ES-I3 (cell line): Measurements from ENCODE around the gene PCYT1A.
A peak's percentile ranks its signal among the peaks of the same experiment; 100 is the strongest.
"Not testable (repeated sequence)": the region's sequence is repeated elsewhere in the genome, so short reads cannot be mapped to it uniquely, and the experiment has no call there.

Source experiments
- H3K36me3 ChIP-seq: 2 replicates; pipeline ENCODE4 v1.6.1; 2013; ENCODE audit warnings: mild to moderate bottlenecking, low read length, control low read depth, moderate library complexity; ENCODE audit not compliant: insufficient read depth
- H3K4me1 ChIP-seq: 2 replicates; pipeline ENCODE4 v1.6.1; 2013; ENCODE audit warnings: mild to moderate bottlenecking, control low read depth, low read length; ENCODE audit not compliant: insufficient read depth
- H3K9ac ChIP-seq: 2 replicates; pipeline ENCODE4 v1.6.1; 2013; ENCODE audit warnings: low read depth, mild to moderate bottlenecking, low read length, moderate library complexity
- H3K9me3 ChIP-seq: 2 replicates; pipeline ENCODE4 v1.6.1; 2013; ENCODE audit warnings: mild to moderate bottlenecking, low read length, moderate library complexity; ENCODE audit not compliant: control insufficient read depth, insufficient read depth

The PCYT1A gene

DNA sequence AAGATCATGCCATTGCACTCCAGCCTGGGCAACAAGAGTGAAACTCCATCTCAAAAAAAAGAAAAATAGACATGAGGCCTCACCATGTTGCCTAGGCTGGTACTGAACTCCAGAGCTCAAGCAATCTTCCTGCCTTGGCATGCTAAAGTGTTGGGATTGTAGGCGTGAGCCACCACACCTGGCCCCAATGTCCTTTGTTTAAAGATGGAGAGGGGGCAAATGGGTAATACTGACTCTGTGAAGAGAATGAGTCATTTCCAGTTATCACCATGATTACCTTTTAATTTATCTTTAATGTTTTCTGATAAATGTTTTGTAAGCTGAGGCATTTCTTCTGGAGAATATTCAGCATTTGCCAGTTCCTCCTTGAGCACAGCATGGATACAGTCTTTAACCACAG, 28.3 kb upstream of the PCYT1A start:
- Histone ChIP-seq H3K9me3 (no peaks in the 10 kb centered on the region), H3K4me1 (no peaks in the 10 kb centered on the region), H3K36me3 (no peaks in the 10 kb centered on the region)

DNA sequence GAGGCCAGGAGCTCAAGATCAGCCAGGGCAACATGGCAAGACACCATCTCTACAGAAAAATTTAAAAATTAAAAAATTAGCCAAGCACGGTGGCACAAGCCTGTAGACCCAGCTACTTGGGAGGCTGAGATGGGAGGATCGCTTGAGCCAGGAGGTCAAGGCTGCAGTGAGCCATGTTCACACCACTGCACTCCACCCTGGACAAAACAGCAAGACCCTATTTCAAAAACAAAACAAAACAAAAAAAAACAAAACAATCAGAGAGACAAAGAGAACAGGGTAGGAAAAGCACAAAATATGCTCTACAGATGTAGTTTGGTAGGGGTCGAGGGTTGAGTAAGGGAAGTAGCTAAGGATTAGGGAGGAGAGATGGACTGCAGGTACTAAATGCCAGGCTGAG, 27.1 kb upstream of the PCYT1A start:
- Histone ChIP-seq H3K36me3 (no peaks in the 10 kb centered on the region), H3K9ac (no peak overlapping the region), H3K4me1 (no peaks in the 10 kb centered on the region), H3K9me3 (no peaks in the 10 kb centered on the region)

More for the DNA sequence above, 28.3 kb upstream of the PCYT1A start:
- no peak overlapping the region for H3K9ac ChIP-seq

DNA sequence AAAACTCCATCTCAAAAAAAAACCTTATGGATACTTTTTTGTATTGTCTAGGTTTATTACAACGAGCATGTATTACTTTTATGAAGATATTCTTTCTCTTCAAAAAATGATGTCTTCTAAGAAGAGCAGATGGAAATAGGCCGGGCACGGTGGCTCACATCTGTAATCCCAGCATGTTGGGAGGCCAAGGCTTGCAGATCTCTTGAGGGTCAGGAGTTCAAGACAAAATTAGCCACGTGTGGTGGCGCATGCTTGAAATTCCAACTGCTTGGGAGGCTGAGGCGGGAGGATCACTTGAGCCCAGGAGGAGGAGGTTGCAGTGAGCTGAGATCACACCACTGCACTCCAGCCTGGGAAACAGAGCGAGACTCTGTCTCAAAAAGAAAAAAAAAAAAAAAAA, 26.6 kb upstream of the PCYT1A start:
- H3K9me3 ChIP-seq, H3K4me1 ChIP-seq, H3K9ac ChIP-seq, H3K36me3 ChIP-seq: not testable (repeated sequence)

DNA sequence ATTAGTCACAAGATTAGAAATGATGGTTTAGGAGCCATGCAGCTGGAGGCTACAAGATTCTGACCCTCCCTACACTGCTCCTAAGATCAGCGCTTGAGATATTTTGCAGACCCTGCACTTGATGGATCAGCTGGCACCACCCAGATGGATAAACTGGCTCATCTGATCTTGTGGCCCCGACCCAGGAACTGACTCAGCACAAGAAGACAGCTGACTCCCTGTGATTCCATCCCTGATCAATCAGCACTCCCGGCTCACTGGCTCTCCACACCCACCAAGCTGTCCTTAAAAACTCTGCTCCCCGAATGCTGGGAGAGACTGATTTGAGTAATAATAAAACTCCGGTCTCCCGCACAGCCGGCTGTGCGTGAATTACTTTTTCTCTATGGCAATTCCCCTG, 15.4 kb upstream of the PCYT1A start:
- H3K9me3 ChIP-seq, H3K4me1 ChIP-seq, H3K9ac ChIP-seq, H3K36me3 ChIP-seq: not testable (repeated sequence)

DNA sequence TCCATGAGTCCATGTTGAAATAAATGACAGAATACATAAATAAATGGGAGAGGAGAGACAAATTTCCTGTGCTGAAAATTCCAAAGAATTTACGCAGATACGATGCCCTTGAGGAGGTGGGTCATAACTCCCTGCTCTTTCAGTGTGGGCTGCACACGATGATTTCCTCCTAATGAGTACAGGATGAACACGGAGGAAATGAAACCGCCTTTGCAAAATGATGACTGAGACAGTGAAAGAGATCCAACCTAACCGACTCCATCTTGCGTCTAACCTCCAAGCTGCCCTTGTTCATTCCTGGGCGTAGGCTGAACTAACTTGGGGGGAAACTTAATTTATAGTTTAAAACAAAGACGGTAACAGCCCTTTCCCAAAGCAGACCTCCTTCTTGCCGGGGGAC, 15.0 kb upstream of the PCYT1A start:
- not testable (repeated sequence) for H3K4me1 ChIP-seq, H3K9ac ChIP-seq, H3K36me3 ChIP-seq, H3K9me3 ChIP-seq

DNA sequence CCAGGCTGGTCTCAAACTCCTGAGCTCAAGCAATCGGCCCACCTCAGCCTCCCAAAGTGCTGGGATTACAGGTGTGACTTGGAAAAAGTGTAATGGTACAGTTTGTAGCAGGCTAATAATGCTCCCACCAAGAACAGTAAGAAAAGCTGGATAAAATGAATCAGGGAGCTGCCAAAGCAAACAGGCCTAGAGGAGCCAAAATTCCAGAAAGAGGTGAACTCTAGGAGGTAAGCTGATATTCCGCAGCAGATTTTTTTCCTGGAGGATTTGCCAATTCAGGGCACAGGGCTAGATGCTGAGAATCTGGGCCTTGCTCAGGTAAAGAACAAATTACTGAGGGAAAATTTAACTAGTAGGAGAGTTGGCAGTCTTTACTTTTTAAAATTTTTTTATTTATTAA, 11.0 kb upstream of the PCYT1A start:
- Histone ChIP-seq H3K9ac (no peak overlapping the region), H3K9me3 (no peaks in the 10 kb centered on the region), H3K36me3 (no peaks in the 10 kb centered on the region; the same call in 1 of the 2 replicates), H3K4me1 (no peaks in the 10 kb centered on the region)

DNA sequence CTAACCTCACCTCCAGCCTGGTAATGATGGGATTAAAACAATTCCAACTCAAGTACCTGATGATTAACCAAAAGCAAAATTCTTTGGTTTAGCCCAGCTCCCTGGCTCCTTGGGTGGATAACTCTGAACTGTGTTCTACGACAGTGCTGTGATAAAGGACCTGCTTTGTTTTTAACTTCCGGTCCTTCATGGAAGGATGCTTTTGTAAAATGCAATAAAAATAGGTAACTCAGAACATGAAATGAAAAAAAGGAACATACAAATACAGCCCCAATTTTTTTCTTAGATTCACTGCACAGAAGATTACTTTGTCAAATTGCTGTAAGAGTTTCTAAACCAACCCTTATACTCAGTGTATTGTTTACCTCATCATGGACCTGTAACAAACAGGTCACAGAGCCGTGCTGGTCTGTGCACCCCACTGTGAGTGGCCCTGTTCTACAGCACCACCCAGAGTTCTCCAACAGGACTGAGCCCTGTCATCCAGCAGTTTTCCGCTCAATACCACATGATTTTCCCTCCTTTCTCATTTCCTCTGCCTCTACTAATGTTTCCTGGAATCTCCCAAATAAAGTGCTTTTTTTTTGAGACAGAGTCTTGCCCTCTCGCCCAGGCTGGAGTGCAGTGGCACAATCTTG, 4.9 kb upstream of the PCYT1A start:
- H3K4me1 ChIP-seq: 0 out of 2 replicates have a peak, but pooled peaks cover 4% of the 10 kb centered on the region
- H3K9ac ChIP-seq: no peak overlapping the region
- H3K9me3 ChIP-seq: no peaks in the 10 kb centered on the region
- H3K36me3 ChIP-seq: no peaks in the 10 kb centered on the region

DNA sequence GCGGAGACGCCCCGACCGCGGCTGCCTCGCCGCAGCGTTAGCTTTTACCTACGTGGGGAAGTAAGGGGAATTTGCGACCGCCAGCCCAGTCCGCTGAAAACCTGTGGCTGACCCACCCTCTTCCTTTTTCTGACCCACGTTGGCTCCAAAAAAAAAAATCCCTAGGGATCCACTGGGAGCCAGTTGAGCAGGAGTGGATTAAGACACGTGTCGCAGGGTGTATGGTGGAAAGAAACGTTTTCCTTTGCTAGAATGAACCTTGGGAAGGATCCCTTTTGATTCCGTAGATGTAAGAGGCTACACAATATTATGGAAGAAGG, 575 bp upstream of the PCYT1A start:
- H3K4me1 ChIP-seq: peaks cover 16% of the 10 kb centered on the region; the same call in 1 of the 2 replicates
- H3K9me3 ChIP-seq: no peaks in the 10 kb centered on the region
- no peaks in the 10 kb centered on the region for H3K36me3 ChIP-seq
- peak overlapping the region; percentile 78 for H3K9ac ChIP-seq

DNA sequence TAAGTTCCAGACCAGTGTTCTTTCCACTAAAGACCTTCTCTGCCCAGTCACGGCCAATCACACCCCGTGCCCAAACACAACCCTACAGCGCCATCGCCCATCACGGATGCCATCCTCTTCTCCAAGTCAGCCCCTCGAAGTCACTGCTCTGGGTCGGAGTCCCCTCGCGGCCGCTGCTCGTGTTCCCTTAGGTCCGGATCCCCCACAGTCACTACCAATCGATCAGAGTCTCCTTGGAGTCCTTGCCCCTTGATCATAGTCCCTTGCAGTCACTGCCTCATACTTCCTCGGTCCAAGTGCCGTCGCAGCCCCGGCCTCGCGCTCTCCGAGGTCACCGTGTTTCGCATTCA, 461 bp downstream of the PCYT1A start:
- Histone ChIP-seq H3K36me3 (no peaks in the 10 kb centered on the region), H3K9me3 (no peaks in the 10 kb centered on the region), H3K9ac (peak overlapping the region; percentile 78), H3K4me1 (peaks cover 16% of the 10 kb centered on the region; the same call in 1 of the 2 replicates)

DNA sequence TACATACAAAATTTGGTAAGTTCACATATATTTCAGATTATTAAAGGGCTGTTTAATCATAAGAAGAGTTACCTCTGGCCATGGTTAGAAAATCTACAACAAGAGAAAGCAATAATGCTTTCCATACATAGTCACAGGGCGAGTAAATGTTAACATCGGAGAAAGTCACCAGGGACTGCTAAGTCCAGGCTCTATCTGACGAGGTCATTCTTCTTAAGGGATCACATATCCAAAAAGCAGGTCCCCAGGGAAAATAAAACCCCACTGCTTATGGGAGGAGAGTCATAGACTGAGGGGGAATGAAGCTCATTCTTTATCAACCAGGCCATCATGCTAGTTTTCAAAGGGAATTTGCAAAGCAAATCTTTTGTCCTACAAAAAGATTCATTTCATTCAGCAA, 3.1 kb downstream of the PCYT1A start:
- no peaks in the 10 kb centered on the region for H3K9me3 ChIP-seq
- H3K36me3 ChIP-seq: no peaks in the 10 kb centered on the region
- no peak overlapping the region for H3K9ac ChIP-seq
- peaks cover 19% of the 10 kb centered on the region for H3K4me1 ChIP-seq

DNA sequence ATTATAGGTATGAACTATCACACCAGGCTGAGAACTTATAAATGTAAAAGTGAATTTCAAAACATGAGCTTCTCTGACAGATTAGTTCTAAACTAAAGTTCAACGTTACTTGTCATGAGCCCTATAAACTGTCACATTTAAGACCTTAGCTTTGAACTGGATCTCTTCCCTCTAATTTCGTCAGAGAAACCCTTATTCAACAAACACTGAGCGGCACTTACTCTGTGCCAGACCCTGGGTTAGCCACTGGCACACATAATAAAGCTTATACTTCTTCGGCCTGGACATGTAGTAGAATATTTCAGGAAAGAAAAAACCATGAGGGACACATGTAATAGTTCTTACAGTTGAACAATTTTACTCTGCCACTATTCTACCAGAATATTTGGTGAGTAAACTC, 5.6 kb downstream of the PCYT1A start:
- Histone ChIP-seq H3K9me3 (no peaks in the 10 kb centered on the region), H3K36me3 (no peaks in the 10 kb centered on the region), H3K9ac (no peak overlapping the region), H3K4me1 (peaks cover 17% of the 10 kb centered on the region)

DNA sequence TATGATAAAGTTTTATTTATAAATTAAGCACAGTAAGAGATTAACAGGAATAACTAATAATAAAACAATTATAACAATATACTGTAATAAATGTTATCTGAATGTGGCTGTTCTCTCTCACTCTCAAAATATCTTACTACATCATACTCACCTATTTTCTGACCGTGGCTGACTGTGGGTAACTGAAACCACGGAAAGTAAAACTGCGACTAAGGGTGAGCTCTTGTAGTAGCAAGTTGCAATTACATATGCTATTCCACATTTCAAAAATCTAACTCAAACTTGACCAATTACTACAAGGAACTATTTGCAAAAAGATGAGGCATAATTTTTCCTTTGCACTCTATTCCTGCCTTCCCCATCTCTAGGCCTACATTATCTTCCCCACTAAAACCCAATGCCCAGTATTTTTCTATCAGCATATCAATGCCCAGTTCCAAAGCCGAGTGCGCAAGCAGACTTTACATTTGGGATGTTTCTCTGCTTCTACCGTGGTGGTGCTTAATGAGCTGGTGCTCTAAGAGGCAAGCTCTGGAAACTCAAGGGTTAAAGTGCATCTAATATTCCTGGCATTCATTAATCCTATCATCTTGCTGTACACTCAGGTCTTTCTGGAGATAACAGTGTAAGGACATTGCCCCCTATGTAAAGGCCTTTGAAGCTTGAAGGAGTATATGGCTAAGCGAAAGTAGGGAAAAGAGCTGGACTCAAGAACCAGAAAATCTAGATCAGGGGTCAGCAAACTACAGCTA, 6.7 kb downstream of the PCYT1A start:
- peaks cover 12% of the 10 kb centered on the region for H3K4me1 ChIP-seq
- H3K9ac ChIP-seq: no peak overlapping the region
- no peaks in the 10 kb centered on the region for H3K36me3 ChIP-seq
- no peaks in the 10 kb centered on the region for H3K9me3 ChIP-seq

DNA sequence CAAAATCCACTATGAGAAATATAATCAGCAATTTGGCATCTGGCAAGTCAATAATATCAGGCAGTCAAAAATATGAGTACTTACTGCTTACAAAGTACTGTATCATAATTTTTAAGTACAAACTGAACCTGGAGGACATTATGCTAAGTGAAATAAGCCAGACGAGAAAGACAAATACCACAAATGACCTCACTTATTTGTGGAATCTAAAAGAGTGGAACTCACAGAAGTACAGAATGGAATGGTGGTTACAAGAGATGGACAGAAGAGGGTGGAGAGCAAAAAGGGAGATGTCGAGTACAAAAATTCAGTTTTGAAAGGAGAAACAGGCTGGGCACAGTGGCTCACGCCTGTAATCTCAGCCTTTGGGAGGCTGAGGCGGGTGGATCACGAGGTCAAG, 12.4 kb downstream of the PCYT1A start:
- Histone ChIP-seq H3K36me3 (no peaks in the 10 kb centered on the region), H3K9me3 (peaks cover 7% of the 10 kb centered on the region), H3K4me1 (peaks cover 5% of the 10 kb centered on the region), H3K9ac (no peak overlapping the region)

DNA sequence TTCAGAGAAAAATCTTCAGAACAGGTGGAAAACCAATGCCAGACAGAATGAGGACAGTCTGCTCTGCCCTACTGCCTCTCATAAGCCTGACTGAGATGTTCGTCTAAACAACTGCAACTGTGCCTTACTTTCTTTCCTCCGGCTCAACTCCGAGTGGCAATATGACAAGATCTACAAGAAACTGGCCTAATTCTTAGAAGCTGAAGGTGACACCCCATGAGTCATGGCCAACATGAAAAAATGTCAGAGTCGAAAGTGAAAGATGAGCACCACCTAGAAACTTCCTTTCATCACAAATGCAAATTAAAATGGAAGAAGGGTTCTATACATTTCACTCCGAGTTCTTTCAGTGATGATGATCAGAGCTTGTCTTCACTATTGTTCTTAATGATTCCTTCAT, 12.9 kb downstream of the PCYT1A start:
- H3K9me3 ChIP-seq: peaks cover 7% of the 10 kb centered on the region
- no peak overlapping the region for H3K9ac ChIP-seq
- peaks cover 4% of the 10 kb centered on the region for H3K4me1 ChIP-seq
- H3K36me3 ChIP-seq: no peaks in the 10 kb centered on the region

DNA sequence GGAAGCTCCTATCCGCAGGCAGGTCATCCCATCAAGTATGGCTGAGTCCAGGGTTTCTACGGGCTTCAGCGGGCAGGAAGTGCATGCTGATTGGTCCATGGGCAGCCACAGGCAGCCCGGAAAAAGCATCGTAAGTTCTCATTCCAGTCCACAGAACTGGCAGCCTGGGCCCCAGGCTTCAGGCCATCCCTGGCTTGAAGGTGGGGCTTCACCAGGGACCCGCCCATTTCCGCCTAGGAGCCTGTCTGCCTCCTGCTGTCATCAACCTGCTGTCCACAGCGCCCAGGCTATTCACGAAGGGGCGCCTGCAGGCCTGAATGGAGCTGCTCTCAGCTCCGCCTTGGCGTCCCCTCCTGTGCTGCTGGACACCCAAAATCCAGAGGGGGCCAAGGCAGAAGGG, 13.9 kb downstream of the PCYT1A start:
- Histone ChIP-seq H3K9ac (no peak overlapping the region), H3K4me1 (no peaks in the 10 kb centered on the region; the same call in 1 of the 2 replicates), H3K36me3 (no peaks in the 10 kb centered on the region), H3K9me3 (peaks cover 7% of the 10 kb centered on the region)
